Ramos (cell line): Measurements from ENCODE around the gene CD81.

Experiments used
- in situ Hi-C: fragments of 300-500 bp; cut with MboI; formaldehyde crosslinking; loops from one replicate; pipeline ENCODE4 v1.14.3; 2022; ENCODE audit warnings: low sequenced_read_pairs; ENCODE audit not compliant: unreplicated experiment

The CD81 gene

GRCh38 chr11:2387266-2387987 lies 10.3 kb downstream of the CD81 start:
- in situ Hi-C loops: loop anchor here (25.0 kb wide), 1 partner anchor 1575 kb away; the partner anchor contains the start of genes PIDD1, PNPLA2 and RPLP2

GRCh38 chr11:2388431-2389376 lies 11.6 kb downstream of the CD81 start:
- in situ Hi-C loops: loop anchor here (25.0 kb wide), 1 partner anchor 1576 kb away; the partner anchor contains the start of genes PIDD1, PNPLA2 and RPLP2

- in situ Hi-C loops: loop anchor here (25.0 kb wide), 1 partner anchor 1577 kb away; the partner anchor contains the start of genes PIDD1, PNPLA2 and RPLP2
These were observed 12.4 kb downstream of the CD81 start for GRCh38 chr11:2389377-2390026.

GRCh38 chr11:2390091-2390724 lies 13.1 kb downstream of the CD81 start:
- in situ Hi-C loops: loop anchor here (25.0 kb wide), 1 partner anchor 1578 kb away; the partner anchor contains the start of genes PIDD1, PNPLA2 and RPLP2

GRCh38 chr11:2390725-2391151 lies 13.6 kb downstream of the CD81 start:
- in situ Hi-C loops: loop anchor here (25.0 kb wide), 1 partner anchor 1578 kb away; the partner anchor contains the start of genes PIDD1, PNPLA2 and RPLP2

GRCh38 chr11:2391181-2391975 lies 14.3 kb downstream of the CD81 start:
- in situ Hi-C loops: loop anchor here (25.0 kb wide), 1 partner anchor 1579 kb away; the partner anchor contains the start of genes PIDD1, PNPLA2 and RPLP2

- in situ Hi-C loops: loop anchor here (25.0 kb wide), 1 partner anchor 1580 kb away; the partner anchor contains the start of genes PIDD1, PNPLA2 and RPLP2
These were observed 15.3 kb downstream of the CD81 start for GRCh38 chr11:2392241-2392959.

- in situ Hi-C loops: loop anchor here (25.0 kb wide), 1 partner anchor 1581 kb away; the partner anchor contains the start of genes PIDD1, PNPLA2 and RPLP2
These were observed 16.2 kb downstream of the CD81 start for GRCh38 chr11:2393111-2393868.

GRCh38 chr11:2393941-2394817 lies 17.1 kb downstream of the CD81 start:
- in situ Hi-C loops: loop anchor here (25.0 kb wide), 1 partner anchor 1582 kb away; the partner anchor contains the start of genes PIDD1, PNPLA2 and RPLP2

GRCh38 chr11:2394818-2395105 lies 17.7 kb downstream of the CD81 start:
- in situ Hi-C loops: loop anchor here (25.0 kb wide), 1 partner anchor 1582 kb away; the partner anchor contains the start of genes PIDD1, PNPLA2 and RPLP2

- in situ Hi-C loops: loop anchor here (25.0 kb wide), 1 partner anchor 1583 kb away; the partner anchor contains the start of genes PIDD1, PNPLA2 and RPLP2
These were observed 18.2 kb downstream of the CD81 start for GRCh38 chr11:2395211-2395730.

- in situ Hi-C loops: loop anchor here (25.0 kb wide), 1 partner anchor 1584 kb away; the partner anchor contains the start of genes PIDD1, PNPLA2 and RPLP2
These were observed 18.7 kb downstream of the CD81 start for GRCh38 chr11:2395856-2396255.

GRCh38 chr11:2396471-2396870 lies 19.4 kb downstream of the CD81 start:
- in situ Hi-C loops: loop anchor here (25.0 kb wide), 1 partner anchor 1584 kb away; the partner anchor contains the start of genes PIDD1, PNPLA2 and RPLP2

GRCh38 chr11:2397005-2397404 lies 19.9 kb downstream of the CD81 start:
- in situ Hi-C loops: loop anchor here (25.0 kb wide), 1 partner anchor 1585 kb away; the partner anchor contains the start of genes PIDD1, PNPLA2 and RPLP2

- in situ Hi-C loops: loop anchor here (25.0 kb wide), 1 partner anchor 1587 kb away; the partner anchor contains the start of genes PIDD1, PNPLA2 and RPLP2
These were observed 21.7 kb downstream of the CD81 start for GRCh38 chr11:2398664-2399355.
